K562 (cell line): ENCODE data around the gene CBX8. TPM values are rescaled to one million over a fixed set of nuclear protein-coding genes. Genes with fewer than 3 reads are reported as not detected.
A peak's percentile ranks its signal among the peaks of the same experiment; 100 is the strongest.

Experiments
- C11orf30 ChIP-seq: fragments of 450-650 bp; IDR thresholded peaks from 2 replicates; pipeline ENCODE4 v1.6.1; 2016; ENCODE audit warnings: low read depth, mild to moderate bottlenecking
- CHD1 ChIP-seq: fragments of 200-600 bp; sonication (generic); IDR thresholded peaks from one replicate; pipeline ENCODE4 v1.6.1; 2012; ENCODE audit warnings: mild to moderate bottlenecking, moderate library complexity, low read length, inconsistent platforms
- DNMT1 ChIP-seq: fragments of 450-650 bp; IDR thresholded peaks from 2 replicates; pipeline ENCODE4 v1.6.1; 2016; ENCODE audit warnings: antibody characterized with exemption, mild to moderate bottlenecking
- KDM5B ChIP-seq: fragments of 200-600 bp; sonication (generic); IDR thresholded peaks from 2 replicates; pipeline ENCODE4 v1.6.1; 2012; ENCODE audit warnings: low read depth, mild to moderate bottlenecking, moderate library complexity, low read length, control low read depth, inconsistent platforms; ENCODE audit not compliant: insufficient replicate concordance
- PTBP1 ChIP-seq: fragments of 200-400 bp; formaldehyde crosslinking; IDR thresholded peaks from 2 replicates; pipeline ENCODE4 v1.6.1; 2017; ENCODE audit warnings: low read depth, low read length
- SPI1 ChIP-seq: IDR thresholded peaks from 2 replicates; pipeline ENCODE4 v1.6.1; 2011; ENCODE audit warnings: low read depth, low read length, control low read depth, borderline replicate concordance
- U2AF1 ChIP-seq: fragments of 200-400 bp; formaldehyde crosslinking; optimal IDR thresholded peaks from 2 replicates; pipeline ENCODE3; 2017; ENCODE audit warnings: mild to moderate bottlenecking, low read depth, low read length, moderate library complexity
- ZNF3 ChIP-seq: fragments of 250-450 bp; sonication (Bioruptor Pico); IDR thresholded peaks from 2 replicates; pipeline ENCODE4 v1.5.0; 2021; ENCODE audit warnings: mild to moderate bottlenecking, moderate library complexity
- polyA plus RNA-seq, 8 experiments: library from polyadenylated mRNA; depleted of rRNA in 4 of 8; stranded (reverse) in 5 of 8; unstranded in 3 of 8; fragments of >200 nt; fragmentation: Nextera tagmentation in 2 of 8; fragmentation: Illumina TruSeq in 1 of 8; extraction: Ambion mirVana in 2 of 8; extraction: Trizol in 1 of 8; gene quantifications; 2 replicates each; pipeline versions ENCODE4 v1.2.1 to v1.2.3, GENCODE V29; 2011 to 2014; ENCODE audit warnings: inconsistent platforms in 1 of 8, missing spikeins in 1 of 8
- total RNA-seq, 7 experiments: library from RNA; depleted of rRNA in 6 of 7; stranded (reverse); fragments of >200 nt in 6 of 7; fragmentation: Illumina TruSeq in 2 of 7; extraction: Trizol in 2 of 7; gene quantifications; 2 replicates each; pipeline versions ENCODE4 v1.2.1 to v1.2.3, GENCODE V29; 2011 to 2021; ENCODE audit warnings: low replicate concordance in 1 of 7
- TF ChIP-seq, protein P1 (sequence below), 2 experiments: fragments of 200-800 bp in 1 of 2; sonication (Bioruptor generic) in 1 of 2; sonication (generic) in 1 of 2; formaldehyde crosslinking in 1 of 2; IDR thresholded peaks in 1 of 2; conservative IDR thresholded peaks in 1 of 2; 2 replicates each; pipeline versions ENCODE4 v1.5.0 to v1.6.1; 2016 to 2020; ENCODE audit warnings: missing compliant biosample characterization in 1 of 2, missing genetic modification characterization in 1 of 2, missing genetic modification reagents in 1 of 2
- TF ChIP-seq, protein P2 (sequence below): fragments of 450-650 bp; IDR thresholded peaks from 2 replicates; pipeline ENCODE4 v1.6.1; 2016; ENCODE audit warnings: antibody characterized with exemption
- TF ChIP-seq, protein P3 (sequence below): sonication (generic); formaldehyde crosslinking; IDR thresholded peaks from 2 replicates; pipeline ENCODE4 v1.8.1; 2023; ENCODE audit warnings: mild to moderate bottlenecking, missing genetic modification reagents

CBX8 gene
- total and polyA plus RNA-seq, 9 of the 15 experiments (the other 6 are each of a cell fraction or from before 2014, with no cell fraction given), result 0.08 to 11.9 (median 2.6) TPM

DNA sequence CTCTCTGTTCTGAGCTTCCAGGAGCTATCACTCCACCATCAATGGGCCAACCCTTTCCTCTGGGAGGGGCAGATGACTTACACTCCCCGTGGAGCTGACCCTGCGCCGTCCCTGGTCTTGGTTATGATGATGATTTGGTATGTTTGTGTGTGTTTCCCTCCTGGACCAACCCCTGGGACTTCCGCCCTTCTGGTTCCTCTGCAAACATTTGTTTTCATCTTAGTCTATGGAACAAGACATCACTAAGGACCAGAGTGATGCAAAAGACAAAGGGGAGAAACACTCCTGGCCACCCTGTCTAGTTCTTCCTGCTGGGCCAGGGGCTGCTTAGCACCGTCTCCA is 28.7 kb upstream of the CBX8 start (continued):
- TF ChIP-seq PTBP1, result no peak
- TF ChIP-seq, protein P1, sequence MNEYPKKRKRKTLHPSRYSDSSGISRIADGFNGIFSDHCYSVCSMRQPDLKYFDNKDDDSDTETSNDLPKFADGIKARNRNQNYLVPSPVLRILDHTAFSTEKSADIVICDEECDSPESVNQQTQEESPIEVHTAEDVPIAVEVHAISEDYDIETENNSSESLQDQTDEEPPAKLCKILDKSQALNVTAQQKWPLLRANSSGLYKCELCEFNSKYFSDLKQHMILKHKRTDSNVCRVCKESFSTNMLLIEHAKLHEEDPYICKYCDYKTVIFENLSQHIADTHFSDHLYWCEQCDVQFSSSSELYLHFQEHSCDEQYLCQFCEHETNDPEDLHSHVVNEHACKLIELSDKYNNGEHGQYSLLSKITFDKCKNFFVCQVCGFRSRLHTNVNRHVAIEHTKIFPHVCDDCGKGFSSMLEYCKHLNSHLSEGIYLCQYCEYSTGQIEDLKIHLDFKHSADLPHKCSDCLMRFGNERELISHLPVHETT (CRISPR knock-in tag; conservative IDR thresholded peaks at IDR 0.05 in 1 of 2, IDR thresholded peaks at IDR 0.05 in 1 of 2), result peak in 1 of 2 experiments; percentile 16; a peak in 2 of 4 replicates
- no peak for TF ChIP-seq C11orf30
- peak; percentile 53; the same call in 1 of the 2 replicates for TF ChIP-seq SPI1
- no peak for TF ChIP-seq CHD1
- TF ChIP-seq, protein P2, sequence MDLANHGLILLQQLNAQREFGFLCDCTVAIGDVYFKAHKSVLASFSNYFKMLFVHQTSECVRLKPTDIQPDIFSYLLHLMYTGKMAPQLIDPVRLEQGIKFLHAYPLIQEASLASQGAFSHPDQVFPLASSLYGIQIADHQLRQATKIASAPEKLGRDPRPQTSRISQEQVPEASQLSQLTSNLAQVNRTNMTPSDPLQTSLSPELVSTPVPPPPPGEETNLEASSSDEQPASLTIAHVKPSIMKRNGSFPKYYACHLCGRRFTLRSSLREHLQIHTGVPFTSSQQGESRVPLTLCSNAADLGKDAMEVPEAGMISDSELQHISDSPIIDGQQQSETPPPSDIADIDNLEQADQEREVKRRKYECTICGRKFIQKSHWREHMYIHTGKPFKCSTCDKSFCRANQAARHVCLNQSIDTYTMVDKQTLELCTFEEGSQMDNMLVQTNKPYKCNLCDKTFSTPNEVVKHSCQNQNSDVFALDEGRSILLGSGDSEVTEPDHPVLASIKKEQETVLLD, result no peak
- TF ChIP-seq, protein P3, sequence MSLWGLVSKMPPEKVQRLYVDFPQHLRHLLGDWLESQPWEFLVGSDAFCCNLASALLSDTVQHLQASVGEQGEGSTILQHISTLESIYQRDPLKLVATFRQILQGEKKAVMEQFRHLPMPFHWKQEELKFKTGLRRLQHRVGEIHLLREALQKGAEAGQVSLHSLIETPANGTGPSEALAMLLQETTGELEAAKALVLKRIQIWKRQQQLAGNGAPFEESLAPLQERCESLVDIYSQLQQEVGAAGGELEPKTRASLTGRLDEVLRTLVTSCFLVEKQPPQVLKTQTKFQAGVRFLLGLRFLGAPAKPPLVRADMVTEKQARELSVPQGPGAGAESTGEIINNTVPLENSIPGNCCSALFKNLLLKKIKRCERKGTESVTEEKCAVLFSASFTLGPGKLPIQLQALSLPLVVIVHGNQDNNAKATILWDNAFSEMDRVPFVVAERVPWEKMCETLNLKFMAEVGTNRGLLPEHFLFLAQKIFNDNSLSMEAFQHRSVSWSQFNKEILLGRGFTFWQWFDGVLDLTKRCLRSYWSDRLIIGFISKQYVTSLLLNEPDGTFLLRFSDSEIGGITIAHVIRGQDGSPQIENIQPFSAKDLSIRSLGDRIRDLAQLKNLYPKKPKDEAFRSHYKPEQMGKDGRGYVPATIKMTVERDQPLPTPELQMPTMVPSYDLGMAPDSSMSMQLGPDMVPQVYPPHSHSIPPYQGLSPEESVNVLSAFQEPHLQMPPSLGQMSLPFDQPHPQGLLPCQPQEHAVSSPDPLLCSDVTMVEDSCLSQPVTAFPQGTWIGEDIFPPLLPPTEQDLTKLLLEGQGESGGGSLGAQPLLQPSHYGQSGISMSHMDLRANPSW (CRISPR knock-in tag), result no peak
- no peak for TF ChIP-seq KDM5B
- no peak for TF ChIP-seq DNMT1
- no peak for TF ChIP-seq ZNF3 (CRISPR knock-in tag)
- no peak for TF ChIP-seq U2AF1
- TF ChIP-seq, all 486 proteins: peak for 13
